NCI-H1092 (cell line): ENCODE measurements around the gene TERT.
"Not testable (repeated sequence)": the region's sequence is repeated elsewhere in the genome, so short reads cannot be mapped to it uniquely, and the experiment has no call there.

Experiments
- DNase-seq: peaks from one replicate; lab custom pipeline; 2025; lab: John Stamatoyannopoulos, UW

TERT gene

DNA sequence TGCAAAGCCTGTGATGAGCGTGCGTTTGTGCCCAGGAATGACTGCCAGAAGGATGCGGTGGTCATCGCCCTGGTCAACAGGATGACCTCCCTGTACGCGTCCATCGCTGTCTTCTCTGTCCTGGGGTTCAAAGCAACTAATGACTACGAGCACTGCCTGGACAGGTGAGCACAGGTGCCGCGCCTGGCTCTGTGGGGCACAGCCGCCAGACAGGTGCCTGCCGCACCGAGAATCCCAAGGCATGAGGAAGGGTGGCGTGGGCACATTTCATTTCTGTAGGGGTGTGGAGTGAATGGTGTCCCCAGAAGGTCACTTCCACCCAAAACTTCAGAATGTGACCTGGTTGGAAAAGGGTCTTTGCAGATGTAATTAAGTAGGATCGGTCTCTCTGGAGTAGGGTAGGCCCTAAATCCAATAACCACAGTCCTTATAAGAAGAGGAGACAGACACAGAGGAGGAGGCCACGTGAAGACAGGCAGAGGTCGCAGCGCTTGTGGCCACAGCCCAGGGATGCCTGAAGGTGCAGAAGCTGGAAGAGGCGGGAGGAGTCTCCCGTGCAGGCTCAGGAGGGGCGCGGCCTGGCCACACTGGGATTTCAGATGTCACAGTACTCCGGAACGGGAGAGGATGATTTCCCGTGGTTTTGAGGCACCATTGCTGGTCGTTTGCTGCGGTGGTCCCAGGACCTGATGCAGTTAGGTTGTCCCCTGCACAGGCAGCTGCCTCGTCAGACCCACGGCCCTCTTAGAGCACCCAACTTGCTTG, 54.2 kb downstream of the TERT start:
- DNase-seq = no peak

DNA sequence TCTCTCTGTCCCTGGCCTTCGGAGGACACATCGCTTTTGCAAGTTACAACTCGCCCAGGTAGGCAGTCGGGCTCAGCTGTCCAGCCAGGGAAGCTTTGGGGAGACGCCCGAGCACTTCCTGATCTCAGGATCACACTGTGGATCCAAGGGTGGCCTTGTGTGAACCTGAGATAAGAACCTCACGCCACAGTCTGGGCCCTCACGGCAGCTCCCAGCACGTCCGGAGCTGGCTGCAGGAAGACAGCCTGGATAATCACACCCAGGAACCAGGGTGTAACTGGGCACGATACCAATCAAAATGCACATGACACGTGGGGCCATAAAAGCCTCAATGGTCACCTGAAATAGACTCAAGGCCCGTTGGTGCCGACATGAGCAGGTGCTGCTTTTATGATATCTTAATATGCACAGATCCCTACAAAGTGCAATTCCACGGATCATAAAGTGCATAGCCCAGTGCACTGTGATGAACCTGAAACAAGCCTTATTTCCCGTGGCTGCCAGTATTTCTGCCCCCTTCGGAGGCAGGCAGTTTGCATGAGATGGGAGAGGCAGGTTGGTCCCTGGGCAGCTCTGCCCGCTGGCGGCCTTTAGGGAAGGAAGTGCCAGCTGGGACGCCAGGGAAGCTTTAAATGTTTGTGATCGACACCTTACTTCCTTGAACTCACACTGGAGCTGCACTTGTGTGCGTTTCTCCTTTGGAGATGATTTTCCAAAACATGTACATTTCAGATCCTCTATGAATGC, 55.2 kb downstream of the TERT start:
- DNase-seq = peak; percentile 36

- no peak for DNase-seq
Measured at GRCh38 chr5:1235838-1236237, 59.0 kb downstream of the TERT start.

DNA sequence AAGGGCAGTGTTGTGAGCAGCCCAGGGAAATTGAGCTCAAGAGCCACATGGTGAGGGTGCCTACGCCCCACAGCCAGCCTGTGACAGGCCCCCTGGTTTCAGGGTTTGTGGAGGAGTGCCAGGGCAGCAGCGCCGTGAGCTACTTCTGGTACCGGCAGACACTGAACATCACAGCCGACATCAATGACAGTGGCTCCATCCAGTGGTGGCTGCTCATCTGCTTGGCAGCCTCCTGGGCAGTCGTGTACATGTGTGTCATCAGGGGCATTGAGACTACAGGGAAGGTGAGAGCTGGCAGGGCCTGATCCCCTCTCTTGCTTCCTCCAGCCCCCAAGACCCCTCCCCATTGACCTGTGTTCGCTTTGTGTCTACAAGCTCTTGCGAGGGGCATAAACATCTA, 59.5 kb downstream of the TERT start:
- no peak for DNase-seq

- DNase-seq = no peak
Measured at GRCh38 chr5:1232780-1233179, 62.1 kb downstream of the TERT start.

- no peak for DNase-seq
Measured at GRCh38 chr5:1231354-1231905, 63.4 kb downstream of the TERT start.

DNA sequence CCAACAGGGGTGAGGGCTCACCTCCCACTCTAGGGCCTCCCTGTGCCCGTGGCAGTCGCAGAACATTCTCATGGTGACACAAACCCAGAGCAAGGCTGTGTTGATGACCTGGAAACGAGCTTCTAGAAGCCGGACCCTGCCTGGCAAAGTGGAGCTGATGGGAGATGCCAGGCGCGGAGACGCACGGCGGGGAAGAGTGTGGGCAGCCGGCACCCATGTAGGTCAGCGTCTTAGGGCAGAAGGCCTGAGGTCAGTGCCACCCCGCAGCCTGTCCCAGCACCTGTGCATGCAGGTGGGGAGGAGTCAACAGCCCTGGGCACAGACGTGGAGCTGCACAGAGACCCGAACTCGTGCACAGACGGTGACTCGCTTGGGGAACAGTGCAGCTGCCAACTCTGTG, 64.3 kb downstream of the TERT start:
- no peak for DNase-seq

- DNase-seq = no peak
Measured at GRCh38 chr5:1229822-1230221, 65.0 kb downstream of the TERT start.

- DNase-seq = not testable (repeated sequence)
Measured at GRCh38 chr5:1229023-1229422, 65.8 kb downstream of the TERT start.

- DNase-seq = peak; percentile 21
Measured at GRCh38 chr5:1228120-1228519, 66.7 kb downstream of the TERT start.

DNA sequence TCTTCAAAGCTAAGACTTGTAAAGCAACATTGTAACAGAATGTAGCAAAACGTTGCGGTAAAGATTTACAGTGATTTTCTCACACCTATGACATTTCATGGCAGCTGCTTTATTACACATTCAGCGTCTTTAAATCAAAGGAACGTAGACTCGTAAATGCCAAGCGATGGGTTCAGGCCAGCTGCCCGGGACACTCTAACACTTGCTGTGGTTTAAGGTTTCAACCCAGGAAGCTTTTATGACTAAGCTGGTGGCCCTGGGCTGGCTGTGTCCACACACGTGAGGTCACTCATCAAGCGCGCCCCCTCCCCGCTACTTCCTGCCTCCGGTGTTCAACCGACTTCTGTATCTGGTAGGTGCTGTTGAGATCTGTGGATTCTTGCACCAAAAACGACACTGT, 67.2 kb downstream of the TERT start:
- peak; percentile 87 for DNase-seq

DNA sequence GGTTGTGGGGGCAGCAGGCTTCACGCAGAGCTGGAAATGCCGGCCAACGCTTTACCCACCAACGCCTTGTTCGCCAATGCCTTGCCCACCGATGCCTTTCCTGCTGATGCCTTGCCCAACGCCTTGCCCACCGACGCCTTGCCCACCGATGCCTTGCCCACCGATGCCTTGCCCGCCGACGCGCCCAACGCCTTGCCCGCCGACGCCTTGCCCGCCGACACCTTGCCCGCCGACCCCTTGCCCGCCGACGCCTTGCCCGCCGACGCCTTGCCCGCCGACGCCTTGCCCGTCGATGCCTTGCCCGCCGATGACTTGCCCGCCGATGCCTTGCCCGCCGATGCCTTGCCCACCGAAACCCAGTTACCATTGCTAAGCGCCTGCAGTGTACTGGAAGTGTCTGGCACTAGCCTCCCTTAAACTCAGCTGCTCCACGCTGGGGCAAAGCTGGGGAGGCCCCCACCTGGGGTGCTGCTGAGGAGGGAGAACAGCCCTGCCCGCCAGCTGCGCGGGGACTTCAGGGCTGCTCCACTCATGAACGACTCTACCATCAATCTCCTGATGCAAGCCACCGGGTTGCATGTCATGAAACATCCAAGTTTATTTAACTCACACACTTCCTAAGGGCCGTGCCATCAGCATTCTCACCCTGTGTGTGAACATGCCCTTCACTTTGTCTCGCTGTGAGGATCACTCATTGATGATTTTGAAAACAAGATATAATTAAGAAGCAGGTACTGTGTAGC, 67.9 kb downstream of the TERT start:
- DNase-seq = no peak

DNA sequence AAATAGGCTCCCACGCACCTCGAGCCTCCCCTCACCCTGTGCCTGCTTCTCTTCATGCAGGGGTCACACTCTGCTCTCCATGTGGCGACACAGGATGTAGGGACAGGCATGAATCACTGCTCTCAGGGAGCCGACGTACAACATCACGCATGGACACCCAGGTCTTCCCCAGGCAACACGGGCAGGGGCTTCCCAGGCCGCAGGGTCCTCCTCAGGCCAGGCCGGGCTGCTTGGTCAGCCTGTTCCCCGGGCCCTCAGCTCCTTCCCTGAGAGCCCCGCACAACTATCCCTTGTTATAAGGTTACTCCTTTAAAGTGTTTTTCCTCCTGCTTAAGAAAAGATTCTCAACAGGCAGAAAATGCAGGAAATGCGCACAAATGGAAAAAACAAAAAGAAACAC, 68.6 kb downstream of the TERT start:
- no peak for DNase-seq

DNA sequence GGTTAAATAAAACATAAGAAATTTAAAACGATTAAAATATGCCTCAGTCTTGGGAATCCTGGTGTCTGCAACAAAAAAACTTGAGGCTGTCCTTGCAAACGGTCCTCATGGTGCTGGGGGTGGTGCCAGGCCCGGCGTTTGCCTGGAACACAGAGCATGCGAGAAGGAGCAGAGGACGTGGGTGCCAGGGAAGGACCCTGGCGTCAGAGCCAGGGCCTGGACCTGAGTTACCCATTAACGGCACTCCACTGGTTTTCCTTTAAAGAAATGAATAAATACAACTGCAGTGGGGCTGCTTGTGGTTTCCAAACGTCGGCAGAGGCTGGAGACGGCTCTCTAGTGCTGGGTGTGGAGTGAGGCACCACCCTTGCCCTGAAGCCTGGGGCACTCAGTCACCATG, 69.8 kb downstream of the TERT start, which contains the start of gene SLC6A18:
SLC6A18 (plus strand) TSS at position 301 of the 400 bp plus-strand sequence; CDS start at position 398, 97 bp downstream.
- DNase-seq = no peak

DNA sequence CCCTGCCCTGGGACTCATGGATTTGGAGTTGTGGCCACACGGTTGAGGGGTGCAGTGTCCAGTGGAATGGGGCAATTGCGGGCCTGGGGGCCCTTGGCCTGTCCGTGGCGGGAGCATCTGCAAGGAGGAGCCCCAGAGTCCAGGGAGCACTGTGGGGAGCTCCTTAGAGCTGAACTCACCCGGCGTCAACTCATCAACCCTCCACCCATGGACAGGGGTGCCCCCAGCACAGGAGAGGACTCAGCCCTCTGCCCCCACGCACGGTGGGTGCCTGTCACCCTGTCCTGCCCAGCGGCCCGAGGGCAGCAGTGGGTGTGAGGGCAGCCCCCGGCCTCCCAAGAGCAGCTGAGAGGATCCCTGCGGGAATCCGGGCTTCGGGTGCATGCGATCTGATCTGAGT, 70.2 kb downstream of the TERT start:
- no peak for DNase-seq

- no peak for DNase-seq
Measured at GRCh38 chr5:1223278-1223670, 71.6 kb downstream of the TERT start.

GRCh38 chr5:1222621-1223277, 72.1 kb downstream of the TERT start:
- DNase-seq = no peak

DNA sequence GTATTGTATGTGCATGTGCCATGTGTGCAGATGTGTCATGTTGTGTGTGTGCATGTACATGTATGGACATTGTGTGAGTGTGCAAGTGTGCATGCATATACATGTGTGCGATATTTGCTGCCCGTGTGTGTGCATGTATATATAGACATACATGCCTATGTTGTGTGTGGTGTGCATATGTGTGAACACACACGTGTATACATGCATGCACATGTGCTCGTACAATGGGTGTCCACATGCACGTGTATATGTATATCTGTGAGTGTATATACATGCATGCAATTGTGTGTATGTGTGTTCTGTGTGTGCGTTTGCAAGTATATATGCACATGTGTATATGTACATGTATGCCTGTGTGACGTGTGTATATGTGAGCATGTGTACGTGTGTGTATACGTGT, 72.7 kb downstream of the TERT start:
- DNase-seq = no peak

GRCh38 chr5:1221721-1222120, 73.1 kb downstream of the TERT start:
- no peak for DNase-seq

GRCh38 chr5:1220831-1221230, 74.0 kb downstream of the TERT start:
- no peak for DNase-seq

GRCh38 chr5:1220351-1220750, 74.5 kb downstream of the TERT start:
- no peak for DNase-seq

DNA sequence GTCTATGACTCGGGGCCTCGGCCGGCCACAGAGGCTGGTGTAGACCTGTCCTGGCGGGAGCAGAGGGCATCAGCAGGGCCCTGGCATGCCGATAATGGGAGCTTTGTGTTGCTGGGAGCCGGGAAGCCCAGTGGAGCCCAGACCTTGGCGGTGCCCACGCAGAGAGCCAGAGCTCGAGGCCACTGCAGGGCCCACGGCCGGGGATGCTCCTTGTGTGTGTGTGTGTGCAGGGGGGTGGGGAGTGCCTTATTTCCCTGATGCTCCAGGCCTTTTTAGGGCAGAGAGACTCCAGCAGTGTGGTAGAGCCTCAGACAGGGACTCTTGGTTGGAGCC, 75.1 kb downstream of the TERT start:
- no peak for DNase-seq
